Stimulated activated naive CD8-positive, alpha-beta T cell treated with anti-CD3 and anti-CD28 coated beads, Interleukin-15, Interleukin-2, amounts not matched to agents 100 ng/mL and 50 ng/mL, for 24 hours (primary cell): ENCODE data around the gene EIF3K.

Source experiments
- H3K27ac Mint-ChIP-seq: one replicate; pipeline ENCODE4 v1.8.0; 2021; ENCODE audit warnings: mild to moderate bottlenecking, mixed read lengths
- H3K27me3 Mint-ChIP-seq: one replicate; pipeline ENCODE4 v1.8.0; 2021; ENCODE audit warnings: mixed read lengths
- H3K36me3 Mint-ChIP-seq: one replicate; pipeline ENCODE4 v1.8.0; 2021; ENCODE audit warnings: low read depth, mixed read lengths
- H3K4me1 Mint-ChIP-seq: one replicate; pipeline ENCODE4 v1.8.0; 2021; ENCODE audit warnings: low read depth, mixed read lengths
- H3K4me3 Mint-ChIP-seq: one replicate; pipeline ENCODE4 v1.8.0; 2021; ENCODE audit warnings: mild to moderate bottlenecking, mixed read lengths
- H3K9me3 Mint-ChIP-seq: one replicate; pipeline ENCODE4 v1.8.0; 2021; ENCODE audit warnings: mixed read lengths

Gene EIF3K

DNA sequence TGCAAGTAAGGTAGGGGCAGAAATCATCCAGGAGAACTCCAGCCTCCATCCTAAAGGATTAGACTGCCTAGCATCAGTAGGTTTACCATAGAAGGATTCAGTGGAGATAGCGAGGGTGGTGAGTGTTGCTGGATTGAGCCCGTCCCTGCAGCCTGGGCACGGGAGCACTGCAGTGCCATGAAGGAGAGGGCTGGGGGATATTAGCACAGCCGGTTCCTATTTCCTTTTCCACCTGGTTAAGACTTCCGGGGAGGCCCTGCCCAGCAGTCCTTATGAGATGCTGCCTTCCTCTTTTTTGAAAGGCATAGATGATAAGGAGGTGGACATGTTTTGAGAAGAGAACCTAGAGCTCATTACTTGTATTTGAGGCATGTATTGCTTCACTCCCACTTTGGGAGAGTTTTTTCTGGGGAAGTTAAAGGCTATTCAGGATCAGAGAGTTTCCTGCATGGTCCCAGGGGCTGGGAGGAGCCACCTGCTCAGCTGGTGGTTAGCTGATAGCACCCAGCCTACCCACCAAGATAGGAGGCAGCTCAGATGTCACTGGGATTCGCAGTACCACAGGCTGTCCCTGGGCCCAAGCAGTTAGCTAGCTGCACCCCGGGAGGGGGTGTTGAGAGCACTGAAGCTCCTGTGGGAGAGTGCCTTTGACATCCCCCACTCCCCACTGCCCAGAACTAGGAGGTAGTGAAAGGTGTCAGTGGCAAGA, 45.7 kb downstream of the EIF3K start:
- H3K9me3 Mint-ChIP-seq, result no peaks in the 10 kb centered on the region
- peak overlapping the region; percentile 5 for H3K27ac Mint-ChIP-seq
- H3K4me3 Mint-ChIP-seq, result no peak overlapping the region
- peaks cover 33% of the 10 kb centered on the region for H3K36me3 Mint-ChIP-seq
- H3K4me1 Mint-ChIP-seq, result peaks cover 79% of the 10 kb centered on the region
- H3K27me3 Mint-ChIP-seq, result no peaks in the 10 kb centered on the region

GRCh38 chr19:38665219-38665931, 46.4 kb downstream of the EIF3K start:
- no peaks in the 10 kb centered on the region for H3K27me3 Mint-ChIP-seq
- no peak overlapping the region for H3K4me3 Mint-ChIP-seq
- no peak overlapping the region for H3K27ac Mint-ChIP-seq
- H3K36me3 Mint-ChIP-seq, result peaks cover 34% of the 10 kb centered on the region
- H3K9me3 Mint-ChIP-seq, result no peaks in the 10 kb centered on the region
- peaks cover 86% of the 10 kb centered on the region for H3K4me1 Mint-ChIP-seq

GRCh38 chr19:38665950-38666662, 47.1 kb downstream of the EIF3K start:
- Mint-ChIP-seq H3K9me3 (no peaks in the 10 kb centered on the region), H3K36me3 (peaks cover 28% of the 10 kb centered on the region), H3K27ac (peak overlapping the region; percentile 92), H3K27me3 (no peaks in the 10 kb centered on the region), H3K4me1 (peaks cover 88% of the 10 kb centered on the region), H3K4me3 (no peak overlapping the region)

DNA sequence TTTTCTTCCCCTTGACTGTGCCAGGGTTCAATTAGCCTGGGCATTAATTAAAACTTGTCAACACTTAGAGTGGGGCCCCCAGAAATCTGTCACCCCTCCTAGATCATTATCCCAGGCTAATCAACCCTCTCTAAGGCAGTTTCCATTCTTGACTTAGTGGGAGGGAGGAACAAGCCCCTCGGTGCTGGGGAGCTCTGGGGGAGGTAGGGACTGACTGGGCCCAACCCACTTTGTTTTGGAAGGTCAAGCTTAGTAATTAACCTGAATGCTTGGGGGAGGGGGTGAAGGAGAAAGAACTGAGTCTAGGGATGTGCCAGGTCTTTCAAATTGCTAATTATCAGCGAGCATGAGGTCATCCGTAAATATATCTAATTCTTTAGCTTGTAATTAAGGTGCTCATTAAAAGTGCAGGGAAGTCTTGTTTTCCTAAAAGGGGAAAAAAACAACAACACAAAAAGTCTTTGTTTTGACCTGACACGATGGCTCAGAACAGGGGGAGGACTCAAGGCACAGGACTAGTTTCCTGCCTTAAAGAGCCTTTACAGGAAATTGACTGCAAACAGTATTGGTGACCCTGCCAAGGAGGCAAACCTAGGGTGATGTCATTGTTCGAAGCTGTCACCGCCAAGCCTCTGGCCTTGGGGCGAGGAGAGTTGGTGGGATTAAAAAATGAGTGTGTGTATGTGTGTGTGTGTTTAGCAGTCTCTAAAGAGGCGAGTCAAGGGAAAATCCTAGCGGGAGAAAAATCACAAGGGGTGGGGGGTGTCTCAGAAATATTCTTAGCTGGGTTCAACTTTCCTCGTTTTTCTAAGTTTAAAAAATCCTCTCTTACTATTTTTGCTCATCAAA, 47.9 kb downstream of the EIF3K start:
- Mint-ChIP-seq H3K27ac (peak overlapping the region; percentile 92), H3K27me3 (no peaks in the 10 kb centered on the region), H3K4me3 (peak overlapping the region; percentile 38), H3K9me3 (no peaks in the 10 kb centered on the region), H3K36me3 (peaks cover 27% of the 10 kb centered on the region), H3K4me1 (peaks cover 84% of the 10 kb centered on the region)

DNA sequence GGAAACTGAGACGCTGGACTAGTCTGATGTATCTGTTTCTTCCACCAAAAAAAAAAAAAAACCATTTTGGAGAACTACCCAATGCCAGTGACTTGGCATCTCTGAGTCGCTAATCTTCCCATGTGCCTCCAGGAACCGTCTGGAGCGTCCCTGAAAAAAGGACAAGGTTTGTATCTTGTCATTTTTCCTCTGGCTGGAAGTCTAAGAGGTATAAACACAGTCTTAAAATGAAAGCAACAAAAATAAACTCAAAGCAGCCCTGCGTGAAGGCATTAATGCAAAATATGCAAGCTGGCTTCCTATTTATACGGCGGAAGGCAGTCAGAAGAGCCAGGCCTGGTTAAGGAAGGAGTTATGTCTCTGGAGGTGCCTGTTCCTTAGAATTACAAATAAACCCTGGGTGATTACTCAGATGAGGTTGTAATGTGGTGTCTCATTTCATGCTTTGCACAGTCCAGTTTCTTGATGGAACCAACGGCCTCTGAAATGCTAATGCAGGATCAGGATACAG, 48.7 kb downstream of the EIF3K start:
- Mint-ChIP-seq H3K27ac (peak overlapping the region; percentile 38), H3K36me3 (peaks cover 22% of the 10 kb centered on the region), H3K27me3 (no peaks in the 10 kb centered on the region), H3K4me3 (no peak overlapping the region), H3K4me1 (peaks cover 76% of the 10 kb centered on the region), H3K9me3 (no peaks in the 10 kb centered on the region)

DNA sequence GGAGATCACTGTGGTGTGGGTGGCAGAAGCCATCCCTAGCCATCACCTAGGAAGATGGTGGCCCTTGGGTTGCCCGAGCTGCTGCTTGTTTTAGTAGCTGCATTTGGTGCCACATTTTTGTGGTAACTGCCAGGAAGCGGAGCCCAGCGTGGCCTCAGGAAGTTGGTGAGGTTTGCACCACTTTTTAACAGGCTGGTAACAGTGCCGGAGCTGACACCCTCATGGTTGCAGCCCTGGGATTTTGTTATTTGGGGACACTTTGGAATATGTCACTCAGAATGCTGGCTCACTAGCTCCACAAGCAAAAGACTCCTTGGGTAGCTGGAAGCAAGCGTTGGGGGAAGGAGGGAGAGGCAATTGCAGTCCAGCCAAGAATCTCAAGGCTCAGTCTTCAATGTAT, 50.6 kb downstream of the EIF3K start:
- no peaks in the 10 kb centered on the region for H3K27me3 Mint-ChIP-seq
- H3K36me3 Mint-ChIP-seq, result peaks cover 22% of the 10 kb centered on the region
- peak overlapping the region; percentile 72 for H3K27ac Mint-ChIP-seq
- no peaks in the 10 kb centered on the region for H3K9me3 Mint-ChIP-seq
- peaks cover 65% of the 10 kb centered on the region for H3K4me1 Mint-ChIP-seq
- H3K4me3 Mint-ChIP-seq, result peak overlapping the region; percentile 60

- H3K36me3 Mint-ChIP-seq, result peaks cover 22% of the 10 kb centered on the region
- no peaks in the 10 kb centered on the region for H3K9me3 Mint-ChIP-seq
- H3K4me1 Mint-ChIP-seq, result peaks cover 69% of the 10 kb centered on the region
- no peak overlapping the region for H3K27ac Mint-ChIP-seq
- no peaks in the 10 kb centered on the region for H3K27me3 Mint-ChIP-seq
- H3K4me3 Mint-ChIP-seq, result no peak overlapping the region
Observed at GRCh38 chr19:38670921-38671398, 52.0 kb downstream of the EIF3K start.

- Mint-ChIP-seq H3K27ac (no peak overlapping the region), H3K36me3 (peaks cover 22% of the 10 kb centered on the region), H3K9me3 (no peaks in the 10 kb centered on the region), H3K27me3 (no peaks in the 10 kb centered on the region), H3K4me1 (peaks cover 67% of the 10 kb centered on the region), H3K4me3 (no peak overlapping the region)
Observed at GRCh38 chr19:38671654-38672053, 52.7 kb downstream of the EIF3K start.

DNA sequence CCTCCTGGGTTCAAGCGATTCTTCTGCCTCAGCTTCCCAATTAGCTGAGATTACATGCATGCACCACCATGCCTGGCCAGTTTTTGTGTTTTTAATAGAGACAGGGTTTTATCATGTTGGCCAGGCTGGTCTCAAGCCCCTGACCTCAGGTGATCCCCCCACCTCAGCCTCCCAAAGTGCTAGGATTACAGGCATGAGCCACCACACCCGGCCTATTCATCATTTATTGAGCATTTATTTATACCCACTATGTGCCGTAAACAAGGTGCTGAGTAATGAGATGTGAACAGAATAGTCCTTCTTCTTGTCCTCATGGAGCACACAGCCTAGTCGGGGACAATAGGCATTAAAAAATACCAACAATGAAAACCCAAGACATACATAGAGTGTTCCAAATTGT, 54.0 kb downstream of the EIF3K start:
- Mint-ChIP-seq H3K4me1 (peaks cover 61% of the 10 kb centered on the region), H3K27ac (no peak overlapping the region), H3K27me3 (no peaks in the 10 kb centered on the region), H3K9me3 (no peaks in the 10 kb centered on the region), H3K36me3 (peaks cover 25% of the 10 kb centered on the region), H3K4me3 (no peak overlapping the region)

DNA sequence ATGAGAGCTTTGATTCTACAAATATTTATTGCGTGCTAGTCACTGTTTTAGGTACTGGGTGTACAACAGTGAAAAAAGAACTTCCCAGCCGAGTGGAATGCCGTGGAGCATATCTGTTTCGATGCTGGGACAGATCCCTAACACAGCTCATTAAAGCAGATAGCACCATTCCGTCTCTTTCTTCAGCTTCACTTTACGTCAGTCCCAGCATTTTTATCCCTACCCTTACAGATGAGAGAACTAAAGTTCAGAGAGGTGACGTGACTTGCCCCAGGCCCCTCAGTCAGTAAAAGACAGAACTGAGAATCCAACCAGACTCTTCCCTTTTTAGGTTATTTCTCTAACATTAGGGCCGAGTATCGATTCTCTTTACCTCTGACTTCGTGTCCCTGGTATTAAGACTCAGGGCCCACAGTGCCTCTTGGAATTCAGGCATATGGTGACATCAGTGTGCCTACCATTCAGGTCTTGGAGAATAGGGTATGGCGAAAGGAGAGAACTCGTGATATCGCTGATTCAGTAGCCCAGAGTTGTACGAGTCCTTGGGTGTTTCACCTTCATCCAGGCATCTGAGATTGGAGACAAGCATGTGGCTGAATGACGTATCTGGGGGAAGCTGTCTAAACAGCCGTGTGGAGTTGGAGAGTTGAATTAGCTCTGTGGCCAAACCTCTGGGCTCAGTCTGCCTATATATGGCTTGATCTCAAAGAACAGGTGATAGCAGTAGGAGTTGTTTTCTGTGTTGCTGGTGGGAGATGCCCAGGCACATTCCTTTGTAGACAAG, 55.6 kb downstream of the EIF3K start:
- H3K4me3 Mint-ChIP-seq, result no peak overlapping the region

GRCh38 chr19:38675611-38676010, 56.6 kb downstream of the EIF3K start:
- H3K4me3 Mint-ChIP-seq, result peak overlapping the region; percentile 5
- H3K4me1 Mint-ChIP-seq, result peaks cover 50% of the 10 kb centered on the region
- no peaks in the 10 kb centered on the region for H3K27me3 Mint-ChIP-seq
- no peaks in the 10 kb centered on the region for H3K9me3 Mint-ChIP-seq
- no peak overlapping the region for H3K27ac Mint-ChIP-seq
- H3K36me3 Mint-ChIP-seq, result peaks cover 20% of the 10 kb centered on the region

More for the DNA sequence above, 55.6 kb downstream of the EIF3K start:
- Mint-ChIP-seq H3K36me3 (peaks cover 13% of the 10 kb centered on the region), H3K9me3 (no peaks in the 10 kb centered on the region), H3K27ac (peak overlapping the region; percentile 47), H3K4me1 (peaks cover 50% of the 10 kb centered on the region), H3K27me3 (no peaks in the 10 kb centered on the region)

- Mint-ChIP-seq H3K27ac (no peak overlapping the region), H3K36me3 (peaks cover 23% of the 10 kb centered on the region)
Observed at GRCh38 chr19:38676023-38676877, 57.3 kb downstream of the EIF3K start.

More at GRCh38 chr19:38676023-38676877, 57.3 kb downstream of the EIF3K start:
- Mint-ChIP-seq H3K4me1 (peaks cover 53% of the 10 kb centered on the region), H3K9me3 (no peaks in the 10 kb centered on the region), H3K27me3 (no peaks in the 10 kb centered on the region), H3K4me3 (peak overlapping the region; percentile 5)
